Trophoblast cell (in vitro differentiated cells and primary cell): ENCODE results near the gene CXXC4.

Source experiments
- DNase-seq, 2 donors: peaks; one replicate each; pipeline ENCODE4 v3.0.0-alpha.2; 2016
- H2AFZ ChIP-seq: 2 replicates; pipeline ENCODE4 v1.6.1; 2013; ENCODE audit warnings: low read length, moderate library complexity, mild to moderate bottlenecking; ENCODE audit not compliant: insufficient read depth, poor library complexity
- H2AK5ac ChIP-seq: 2 replicates; pipeline ENCODE4 v1.6.1; 2013; ENCODE audit warnings: mild to moderate bottlenecking, low read length
- H2BK120ac ChIP-seq: 2 replicates; pipeline ENCODE4 v1.6.1; 2013; ENCODE audit warnings: low read length, mild to moderate bottlenecking, moderate library complexity; ENCODE audit not compliant: insufficient read depth, poor library complexity
- H2BK12ac ChIP-seq: 2 replicates; pipeline ENCODE4 v1.6.1; 2013; ENCODE audit warnings: mild to moderate bottlenecking, low read length, moderate library complexity
- H2BK5ac ChIP-seq: 2 replicates; pipeline ENCODE4 v1.6.1; 2013; ENCODE audit warnings: low read length, low read depth, moderate library complexity, mild to moderate bottlenecking; ENCODE audit not compliant: poor library complexity
- H3K14ac ChIP-seq: 2 replicates; pipeline ENCODE4 v1.6.1; 2013; ENCODE audit warnings: mild to moderate bottlenecking, low read length
- H3K18ac ChIP-seq: 2 replicates; pipeline ENCODE4 v1.6.1; 2013; ENCODE audit warnings: mild to moderate bottlenecking, low read length
- H3K23ac ChIP-seq: 2 replicates; pipeline ENCODE4 v1.6.1; 2013; ENCODE audit warnings: low read length
- H3K27ac ChIP-seq: 2 replicates; pipeline ENCODE4 v1.5.1; 2013; ENCODE audit warnings: low read depth, mild to moderate bottlenecking, inconsistent platforms, low read length, moderate library complexity
- H3K27me3 ChIP-seq: 2 replicates; pipeline ENCODE4 v1.6.1; 2013; ENCODE audit warnings: inconsistent platforms, mild to moderate bottlenecking, low read length, moderate library complexity; ENCODE audit not compliant: insufficient read depth
- H3K36me3 ChIP-seq, 2 experiments: 1 replicate in 1 of 2; 2 replicates in 1 of 2; pipeline ENCODE4 v1.6.1; 2013; ENCODE audit warnings: low read length in 2 of 2, mild to moderate bottlenecking in 2 of 2, moderate library complexity in 1 of 2; ENCODE audit not compliant: insufficient read depth in 2 of 2, control insufficient read depth in 1 of 2
- H3K4ac ChIP-seq: 2 replicates; pipeline ENCODE4 v1.6.1; 2013; ENCODE audit warnings: low read depth, mild to moderate bottlenecking, low read length, moderate library complexity
- H3K4me1 ChIP-seq, 2 experiments: 1 replicate in 1 of 2; 2 replicates in 1 of 2; pipeline ENCODE4 v1.6.1; 2013; ENCODE audit warnings: low read length in 2 of 2, mild to moderate bottlenecking in 2 of 2, moderate library complexity in 1 of 2; ENCODE audit not compliant: insufficient read depth in 2 of 2, control insufficient read depth in 1 of 2
- H3K4me2 ChIP-seq: 2 replicates; pipeline ENCODE4 v1.6.1; 2013; ENCODE audit warnings: inconsistent platforms, mild to moderate bottlenecking, low read length, moderate library complexity
- H3K4me3 ChIP-seq: 2 replicates; pipeline ENCODE4 v1.5.1; 2013; ENCODE audit warnings: mild to moderate bottlenecking, low read depth, low read length, inconsistent platforms
- H3K79me1 ChIP-seq: one replicate; pipeline ENCODE4 v1.6.1; 2013; ENCODE audit warnings: low read length
- H3K79me2 ChIP-seq: 2 replicates; pipeline ENCODE4 v1.6.1; 2013; ENCODE audit warnings: low read length, mild to moderate bottlenecking; ENCODE audit not compliant: control insufficient read depth, insufficient read depth, poor library complexity
- H3K9ac ChIP-seq: 2 replicates; pipeline ENCODE4 v1.6.1; 2013; ENCODE audit warnings: mild to moderate bottlenecking, low read length
- H3K9me3 ChIP-seq: 2 replicates; pipeline ENCODE4 v1.6.1; 2013; ENCODE audit warnings: low read depth, mild to moderate bottlenecking, control low read depth, inconsistent platforms, low read length; ENCODE audit not compliant: insufficient read depth
- H4K12ac ChIP-seq: 2 replicates; pipeline ENCODE4 v1.6.1; 2013; ENCODE audit warnings: low read depth, mild to moderate bottlenecking, low read length, moderate library complexity
- H4K8ac ChIP-seq: 2 replicates; pipeline ENCODE4 v1.6.1; 2013; ENCODE audit warnings: low read depth, mild to moderate bottlenecking, low read length, moderate library complexity
- H4K91ac ChIP-seq: one replicate; pipeline ENCODE4 v1.6.1; 2013; ENCODE audit warnings: low read depth, mild to moderate bottlenecking, low read length, moderate library complexity
- WGBS: extraction: QIAGEN DNeasy Blood & Tissue Kit; methylation state at CpG from one replicate; pipeline ENCODE4 v1.1.7; 2013; ENCODE audit warnings: missing lambda C conversion rate; ENCODE audit not compliant: insufficient read length, insufficient coverage; ENCODE audit errors: extremely low coverage; 5-methylcytosine and 5-hydroxymethylcytosine counted together

Gene CXXC4

DNA sequence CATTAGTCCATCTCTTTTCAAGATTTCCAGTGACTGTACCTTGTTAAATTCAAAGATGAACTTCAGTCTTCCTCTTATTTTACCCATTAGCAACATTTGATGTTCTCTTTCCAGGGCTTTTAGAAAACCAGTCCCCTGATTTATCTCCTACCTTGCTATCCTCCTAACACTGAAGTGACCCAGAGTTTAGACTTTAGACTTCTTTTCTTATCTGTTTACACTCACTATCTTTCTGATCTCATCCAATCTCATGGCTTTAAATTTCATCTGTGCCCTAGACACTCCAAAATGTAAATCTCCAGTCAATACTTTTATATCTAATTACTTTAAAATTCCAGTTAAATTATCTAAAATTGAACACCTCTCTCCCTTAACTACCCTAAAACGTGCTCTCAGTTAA lies 13.5 kb upstream of the CXXC4 start:
- H2BK120ac ChIP-seq = no peak overlapping the region
- no peaks in the 10 kb centered on the region for H3K9me3 ChIP-seq
- no peaks in the 10 kb centered on the region for H3K4me1 ChIP-seq
- H4K91ac ChIP-seq = no peak overlapping the region
- no peak overlapping the region for H4K8ac ChIP-seq
- H3K4me2 ChIP-seq = no peak overlapping the region
- H2BK12ac ChIP-seq = no peak overlapping the region
- H3K79me2 ChIP-seq = no peaks in the 10 kb centered on the region
- no peak overlapping the region for H4K12ac ChIP-seq
- H3K18ac ChIP-seq = no peak overlapping the region
- H3K23ac ChIP-seq = no peak overlapping the region
- no peak overlapping the region for H2AFZ ChIP-seq
- H3K36me3 ChIP-seq = no peaks in the 10 kb centered on the region
- H2AK5ac ChIP-seq = no peak overlapping the region
- WGBS = no CpG with 5 or more reads among the region's 1 CpG
- no peaks in the 10 kb centered on the region for H3K27me3 ChIP-seq
- no peak for DNase-seq
- H3K14ac ChIP-seq = no peak overlapping the region
- H3K4me3 ChIP-seq = no peak overlapping the region
- no peak overlapping the region for H2BK5ac ChIP-seq
- H3K79me1 ChIP-seq = no peaks in the 10 kb centered on the region
- no peak overlapping the region for H3K27ac ChIP-seq
- no peak overlapping the region for H3K4ac ChIP-seq
- no peak overlapping the region for H3K9ac ChIP-seq

GRCh38 chr4:104507112-104507511 lies 12.4 kb upstream of the CXXC4 start:
- no peak overlapping the region for H3K4ac ChIP-seq
- no peaks in the 10 kb centered on the region for H3K79me1 ChIP-seq
- no peak overlapping the region for H4K12ac ChIP-seq
- no peak overlapping the region for H4K8ac ChIP-seq
- no peaks in the 10 kb centered on the region for H3K79me2 ChIP-seq
- WGBS = no CpG with 5 or more reads among the region's 1 CpG
- H4K91ac ChIP-seq = no peak overlapping the region
- no peak overlapping the region for H3K4me3 ChIP-seq
- no peak for DNase-seq
- H3K27me3 ChIP-seq = no peaks in the 10 kb centered on the region
- H3K4me2 ChIP-seq = no peak overlapping the region
- no peak overlapping the region for H3K18ac ChIP-seq
- no peak overlapping the region for H3K23ac ChIP-seq
- no peak overlapping the region for H2BK12ac ChIP-seq
- peaks cover 0 to 3% of the 10 kb centered on the region in 2 experiments for H3K4me1 ChIP-seq
- no peaks in the 10 kb centered on the region for H3K36me3 ChIP-seq
- no peak overlapping the region for H2AFZ ChIP-seq
- H2BK5ac ChIP-seq = no peak overlapping the region
- H2BK120ac ChIP-seq = no peak overlapping the region
- no peak overlapping the region for H2AK5ac ChIP-seq
- H3K27ac ChIP-seq = no peak overlapping the region
- H3K9ac ChIP-seq = no peak overlapping the region
- H3K14ac ChIP-seq = no peak overlapping the region
- H3K9me3 ChIP-seq = no peaks in the 10 kb centered on the region

- no CpG with 5 or more reads among the region's 2 CpGs for WGBS
- no peaks in the 10 kb centered on the region for H3K27me3 ChIP-seq
- H3K9me3 ChIP-seq = no peaks in the 10 kb centered on the region
- DNase-seq = no peak
- no peak overlapping the region for H3K23ac ChIP-seq
- H3K79me1 ChIP-seq = no peaks in the 10 kb centered on the region
- H2AFZ ChIP-seq = no peak overlapping the region
- no peak overlapping the region for H3K14ac ChIP-seq
- H3K4me3 ChIP-seq = no peak overlapping the region
- H3K9ac ChIP-seq = no peak overlapping the region
- no peak overlapping the region for H3K4me2 ChIP-seq
- no peak overlapping the region for H2AK5ac ChIP-seq
- H3K4ac ChIP-seq = no peak overlapping the region
- H4K12ac ChIP-seq = no peak overlapping the region
- peaks cover 0 to 3% of the 10 kb centered on the region in 2 experiments for H3K4me1 ChIP-seq
- H2BK120ac ChIP-seq = no peak overlapping the region
- no peak overlapping the region for H2BK12ac ChIP-seq
- H2BK5ac ChIP-seq = no peak overlapping the region
- H3K27ac ChIP-seq = no peak overlapping the region
- no peak overlapping the region for H4K8ac ChIP-seq
- H3K79me2 ChIP-seq = no peaks in the 10 kb centered on the region
- H3K36me3 ChIP-seq = no peaks in the 10 kb centered on the region
- no peak overlapping the region for H4K91ac ChIP-seq
- no peak overlapping the region for H3K18ac ChIP-seq
Measured at GRCh38 chr4:104504536-104504935, 9.8 kb upstream of the CXXC4 start.

- no peaks in the 10 kb centered on the region for H3K9me3 ChIP-seq
- H3K27ac ChIP-seq = no peak overlapping the region
- no peaks in the 10 kb centered on the region for H3K36me3 ChIP-seq
- H3K4me1 ChIP-seq = peaks cover 0 to 3% of the 10 kb centered on the region in 2 experiments
- no peak overlapping the region for H2BK12ac ChIP-seq
- H4K8ac ChIP-seq = no peak overlapping the region
- H4K91ac ChIP-seq = no peak overlapping the region
- no peak overlapping the region for H3K4me3 ChIP-seq
- WGBS = no CpG with 5 or more reads among the region's 2 CpGs
- no peak overlapping the region for H3K9ac ChIP-seq
- H4K12ac ChIP-seq = no peak overlapping the region
- no peak for DNase-seq
- no peak overlapping the region for H3K4ac ChIP-seq
- H3K14ac ChIP-seq = no peak overlapping the region
- H3K23ac ChIP-seq = no peak overlapping the region
- no peaks in the 10 kb centered on the region for H3K27me3 ChIP-seq
- no peak overlapping the region for H3K18ac ChIP-seq
- H3K79me2 ChIP-seq = no peaks in the 10 kb centered on the region
- H3K79me1 ChIP-seq = no peaks in the 10 kb centered on the region
- no peak overlapping the region for H3K4me2 ChIP-seq
- no peak overlapping the region for H2BK5ac ChIP-seq
- H2AFZ ChIP-seq = no peak overlapping the region
- H2BK120ac ChIP-seq = no peak overlapping the region
- no peak overlapping the region for H2AK5ac ChIP-seq
Measured at GRCh38 chr4:104502471-104502870, 7.8 kb upstream of the CXXC4 start.
